Neural cell (in vitro differentiated cells): ENCODE measurements around the gene KRT36.

Source experiments
- CTCF ChIP-seq: fragments of 450-650 bp; IDR thresholded peaks from 2 replicates; pipeline ENCODE4 v1.5.1; 2014; ENCODE audit warnings: antibody characterized with exemption, mild to moderate bottlenecking, moderate library complexity; ENCODE audit not compliant: poor library complexity, severe bottlenecking
- EP300 ChIP-seq: fragments of 450-650 bp; conservative IDR thresholded peaks from 2 replicates; pipeline ENCODE4 v1.6.1; 2014; ENCODE audit warnings: antibody characterized with exemption, mild to moderate bottlenecking, moderate library complexity; ENCODE audit not compliant: poor library complexity, severe bottlenecking
- EZH2 ChIP-seq: fragments of 200-600, 300-800 bp; shearing (Covaris generic), sonication (generic); IDR thresholded peaks from 2 replicates; pipeline ENCODE4 v1.6.1; 2014; ENCODE audit warnings: antibody characterized with exemption, low read length, borderline replicate concordance, mild to moderate bottlenecking; ENCODE audit not compliant: insufficient read depth, poor library complexity, severe bottlenecking
- MXI1 ChIP-seq: fragments of 450-650 bp; conservative IDR thresholded peaks from 2 replicates; pipeline ENCODE4 v1.6.1; 2014; ENCODE audit warnings: antibody characterized with exemption, mild to moderate bottlenecking; ENCODE audit not compliant: poor library complexity, severe bottlenecking
- POLR2AphosphoS5 ChIP-seq: IDR thresholded peaks from 2 replicates; pipeline ENCODE4 v1.6.1; 2012
- RAD21 ChIP-seq: fragments of 450-650 bp; conservative IDR thresholded peaks from 2 replicates; pipeline ENCODE4 v1.6.1; 2014; ENCODE audit warnings: antibody characterized with exemption, mild to moderate bottlenecking, moderate library complexity
- REST ChIP-seq: IDR thresholded peaks from 2 replicates; pipeline ENCODE4 v1.6.1; 2012; ENCODE audit warnings: borderline replicate concordance
- TAF1 ChIP-seq: IDR thresholded peaks from 2 replicates; pipeline ENCODE4 v1.6.1; 2012; ENCODE audit warnings: low read depth

GRCh38 chr17:41516830-41517283, 27.1 kb upstream of the KRT36 start:
- TF ChIP-seq REST (no peak), TAF1 (no peak), CTCF (no peak), MXI1 (no peak), RAD21 (no peak), EP300 (no peak), POLR2AphosphoS5 (no peak), EZH2 (no peak)
